Right ventricle myocardium superior (tissue), 1 donor: ENCODE measurements around the gene CSHL1. TPM values are rescaled to one million over a fixed set of nuclear protein-coding genes. Genes with fewer than 3 reads are reported as not detected.
A peak's percentile ranks its signal among the peaks of the same experiment; 100 is the strongest.

Experiments used
- ATAC-seq: fragments of 200-7000 bp; cut with Tn5 transposase; one replicate; pipeline ENCODE4 v1.9.1; 2020; ENCODE audit warnings: mild to moderate bottlenecking; ENCODE audit not compliant: poor library complexity
- DNase-seq: peaks from one replicate; pipeline ENCODE4 v3.0.0-alpha.2; 2020
- intact Hi-C: fragments of 100-400 bp; cut with DNase I; formaldehyde crosslinking; loops from one replicate; pipeline ENCODE4 v1.11.2; 2022
- long read RNA-seq: library from polyadenylated mRNA; unstranded; transcript quantifications from one replicate; pipeline ENCODE4 v2.0.0, GENCODE V29; 2021
- total RNA-seq: library from RNA; stranded (reverse); fragmentation: NEBNext Ultra II Directional; extraction: Animal tissue kit (Norgen Biotek cat#: 25700); gene quantifications from one replicate; pipeline ENCODE4 v1.2.1, GENCODE V29; 2021
- donor health status: DM: no; HTN: yes; CAD: no; lungs with severe emphysema.

CSHL1 gene
- not detected for total RNA-seq
- long read RNA-seq = 0 reads

DNA sequence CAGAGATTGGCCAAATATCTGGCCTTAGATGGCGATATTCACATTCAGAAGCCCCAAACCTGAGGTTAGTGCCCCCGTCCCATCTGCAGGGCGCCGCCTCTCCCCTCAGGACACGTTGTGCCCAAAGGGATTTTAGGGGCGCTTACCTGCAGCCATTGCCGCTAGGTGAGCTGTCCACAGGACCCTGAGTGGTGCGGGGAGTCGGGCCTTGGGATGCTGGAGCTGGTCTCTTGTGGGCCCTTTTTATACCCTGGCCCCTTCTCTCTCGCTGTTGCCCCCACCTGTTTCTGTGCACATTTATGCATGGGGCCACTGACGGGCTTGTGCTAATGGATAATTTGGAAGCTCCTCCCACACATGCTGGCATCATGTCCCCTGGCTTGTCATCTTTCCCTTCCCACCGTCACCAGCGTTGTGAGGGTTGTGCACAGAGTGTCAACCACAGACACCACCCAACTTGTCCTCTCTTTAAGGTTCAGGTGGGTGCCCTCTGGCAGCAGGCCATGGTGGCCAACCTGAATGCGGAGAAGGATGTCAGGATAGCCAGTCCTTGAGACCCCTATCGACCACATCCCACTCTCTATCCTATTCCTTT is at the start of gene CSHL1:
CSHL1 (minus strand) TSS at position 218 of the 595 bp plus-strand sequence; CDS start at position 156, 62 bp downstream.
- intact Hi-C loops = loop anchor here (10.0 kb wide), 1 partner anchor 114 kb away; the partner anchor contains the start of gene ICAM2
- DNase-seq (no peak), ATAC-seq (no peak)

GRCh38 chr17:63960430-63960829 is 49.4 kb upstream of the CSHL1 start:
- ATAC-seq = no peak
- intact Hi-C loops = no loop called here
- no peak for DNase-seq

- DNase-seq (no peak), ATAC-seq (no peak)
- intact Hi-C loops = no loop called here
These were observed 48.9 kb upstream of the CSHL1 start for GRCh38 chr17:63960006-63960405.

DNA sequence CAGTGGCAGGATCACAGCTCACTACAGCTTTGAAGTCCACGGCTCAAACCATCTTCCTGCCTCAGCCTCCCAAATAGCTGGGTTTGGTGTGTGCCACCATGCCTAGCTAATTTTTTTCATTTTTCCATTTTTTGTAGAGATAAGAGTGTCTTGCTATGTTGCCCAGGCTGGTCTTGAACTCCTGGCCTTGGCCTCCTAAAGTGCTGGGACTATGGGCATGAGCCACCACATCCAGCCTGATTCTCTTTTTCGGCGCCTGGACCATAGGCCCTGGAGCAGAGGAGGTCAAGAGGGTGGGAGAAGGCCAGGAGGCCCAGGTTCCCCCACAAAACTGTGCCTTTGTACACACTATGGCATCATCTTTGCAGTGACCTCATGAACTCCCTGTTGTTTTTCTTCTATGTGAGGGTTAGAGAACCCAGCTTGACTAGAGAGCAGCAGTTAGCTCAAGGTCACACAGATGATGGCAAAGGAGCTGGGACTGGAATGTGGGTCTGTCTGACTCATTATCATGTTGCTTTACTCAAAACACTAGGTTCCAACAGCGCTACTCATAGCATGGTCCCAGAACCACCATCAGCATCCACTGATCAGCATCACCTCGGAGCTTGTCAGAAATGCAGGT is 45.4 kb upstream of the CSHL1 start:
- intact Hi-C loops = no loop called here
- no peak for ATAC-seq
- DNase-seq = no peak

GRCh38 chr17:63955791-63956190 is 44.7 kb upstream of the CSHL1 start:
- DNase-seq (no peak), ATAC-seq (no peak)
- intact Hi-C loops = no loop called here

GRCh38 chr17:63955232-63955631 is 44.2 kb upstream of the CSHL1 start:
- intact Hi-C loops = no loop called here
- DNase-seq (no peak), ATAC-seq (no peak)

DNA sequence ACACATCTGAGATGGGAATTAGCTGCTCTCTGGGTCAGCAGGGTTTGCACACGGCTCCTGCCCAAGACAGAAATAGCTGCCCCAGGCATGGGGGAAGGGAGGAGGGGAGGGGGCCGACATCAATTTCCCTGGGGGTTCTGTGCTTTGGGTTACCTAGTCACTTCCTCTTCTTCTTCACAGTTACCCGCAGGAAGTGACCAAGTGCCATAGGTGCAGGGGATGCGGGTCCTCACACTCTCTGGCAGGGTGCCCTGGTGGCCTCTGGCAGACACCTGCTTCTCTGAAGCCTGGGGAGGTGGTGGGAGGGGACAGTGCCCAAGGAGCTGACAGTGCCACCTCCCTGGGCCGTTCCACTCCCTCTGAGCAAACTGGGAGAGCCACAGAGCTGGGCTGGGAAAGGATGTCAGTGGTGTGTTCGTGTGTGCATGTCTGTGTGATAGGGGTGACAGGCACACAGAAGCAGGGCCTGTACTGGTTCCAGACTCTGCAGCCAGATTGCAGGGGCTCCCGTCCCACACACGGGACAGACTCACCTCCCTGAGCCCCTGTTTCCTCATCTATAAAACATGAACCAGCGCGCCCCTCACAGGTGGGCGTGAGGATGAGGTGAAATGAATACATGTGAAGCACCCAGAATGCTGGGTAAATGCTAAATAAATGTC is 43.5 kb upstream of the CSHL1 start:
- intact Hi-C loops = no loop called here
- DNase-seq (no peak), ATAC-seq (peak; percentile 54)

- no peak for ATAC-seq
- DNase-seq = no peak
- intact Hi-C loops = no loop called here
These were observed 40.2 kb upstream of the CSHL1 start for GRCh38 chr17:63950940-63951907.

DNA sequence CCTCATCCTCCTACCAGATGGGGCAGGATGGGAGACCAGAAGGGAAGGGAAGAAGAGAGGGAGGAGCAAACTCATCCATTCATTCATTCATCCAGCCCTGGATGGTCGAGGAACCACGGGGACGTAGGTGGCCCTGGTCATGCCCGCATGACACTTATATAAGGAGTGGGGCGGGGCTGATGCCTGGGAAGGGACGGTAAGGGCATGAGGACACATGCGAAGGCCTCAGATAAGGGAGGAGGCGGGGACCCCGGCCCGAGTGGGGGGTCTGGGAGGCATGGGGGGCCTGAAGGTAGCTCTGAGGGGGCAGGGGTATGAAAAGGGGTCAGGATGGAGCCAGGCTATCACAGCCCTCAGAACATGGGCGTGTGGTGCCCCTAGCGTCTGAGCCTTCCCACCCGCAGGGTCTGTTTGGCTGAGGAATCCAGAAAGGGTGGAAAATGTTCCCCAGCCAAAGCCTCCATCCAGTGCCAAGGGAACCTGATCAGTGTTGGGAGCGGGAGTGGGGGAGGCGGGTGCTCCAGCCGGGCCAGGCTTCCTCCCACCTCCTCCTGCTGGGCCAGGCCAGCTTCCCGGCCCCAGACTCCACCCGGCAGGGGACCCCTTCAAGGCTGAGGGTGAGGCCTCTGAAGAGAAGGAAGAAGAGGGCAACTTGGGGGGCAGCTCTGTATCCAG is 38.7 kb upstream of the CSHL1 start:
- intact Hi-C loops = no loop called here
- ATAC-seq (no peak), DNase-seq (no peak)

- intact Hi-C loops = no loop called here
- DNase-seq (no peak), ATAC-seq (no peak)
These were observed 37.5 kb upstream of the CSHL1 start for GRCh38 chr17:63948521-63948920.

- no peak for ATAC-seq
- intact Hi-C loops = no loop called here
- DNase-seq = no peak
These were observed 36.8 kb upstream of the CSHL1 start for GRCh38 chr17:63947711-63948330.

GRCh38 chr17:63946440-63947363 is 35.6 kb upstream of the CSHL1 start:
- intact Hi-C loops = no loop called here
- ATAC-seq (peak; percentile 72), DNase-seq (no peak)

DNA sequence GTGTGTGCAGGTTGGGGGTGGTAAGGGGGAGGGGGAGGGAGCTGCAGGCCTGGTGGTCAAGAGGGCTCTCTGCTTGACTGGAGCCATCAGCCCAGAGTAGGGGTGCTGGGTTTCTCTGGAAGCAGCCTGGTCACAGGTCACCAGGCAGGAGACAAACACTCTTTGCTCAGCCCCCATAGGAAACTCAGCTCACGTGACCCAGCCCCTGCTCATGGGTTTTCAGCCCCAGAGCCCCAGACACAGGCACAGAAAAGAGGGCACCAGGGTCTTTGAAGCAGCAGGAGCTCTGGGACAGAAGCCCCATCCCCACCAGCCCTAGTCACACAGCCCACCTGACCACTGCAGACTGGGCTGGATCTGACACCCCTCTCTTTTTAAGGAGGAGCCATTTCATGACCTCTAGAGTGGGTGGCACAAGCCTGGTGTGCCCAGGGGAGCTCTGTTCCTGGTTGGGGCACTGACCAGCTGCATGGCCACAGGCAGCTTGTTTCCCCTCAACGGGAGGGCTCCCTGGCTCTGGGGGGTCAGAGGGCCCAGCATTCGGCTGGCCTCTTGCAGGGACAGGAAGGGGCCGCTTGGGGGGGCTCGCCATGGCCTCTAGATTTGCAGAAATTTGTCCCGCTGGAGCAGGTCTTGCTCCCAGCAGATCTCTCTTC is 34.9 kb upstream of the CSHL1 start:
- intact Hi-C loops = no loop called here
- ATAC-seq = no peak
- DNase-seq = no peak

- intact Hi-C loops = no loop called here
- ATAC-seq (no peak), DNase-seq (no peak)
These were observed 33.9 kb upstream of the CSHL1 start for GRCh38 chr17:63944736-63945499.

- DNase-seq (no peak), ATAC-seq (no peak)
- intact Hi-C loops = no loop called here
These were observed 32.7 kb upstream of the CSHL1 start for GRCh38 chr17:63943745-63944144.
